ENCODE data around the gene DNAH14. TPM values are rescaled to one million over a fixed set of nuclear protein-coding genes. Genes with fewer than 3 reads are reported as not detected.
"Not testable (repeated sequence)": the region's sequence is repeated elsewhere in the genome, so short reads cannot be mapped to it uniquely, and the experiment has no call there.

Gene DNAH14
- total RNA-seq, 2 experiments from 2014 or later = 1.8 to 2.3 TPM

DNA sequence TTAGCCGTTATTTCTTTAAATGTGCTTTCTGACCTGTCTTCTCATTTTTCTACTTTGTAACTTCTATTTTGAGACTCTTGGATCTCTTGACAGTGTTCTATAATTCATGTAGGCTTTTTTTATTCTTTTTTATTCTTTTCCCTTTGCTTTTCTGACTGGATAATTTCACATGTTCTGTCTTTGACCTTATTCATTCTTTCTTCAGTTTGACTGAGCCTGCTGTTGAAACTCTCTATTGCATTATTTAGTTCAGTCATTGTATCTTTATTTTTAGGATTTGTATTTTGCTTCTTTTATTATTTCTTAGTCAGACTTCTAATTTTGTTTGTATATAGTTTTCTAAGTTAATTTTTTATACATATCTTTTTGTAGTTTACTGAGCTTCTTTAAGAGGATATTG is 66.1 kb downstream of the DNAH14 start:
- Mint-ChIP-seq H3K4me1 (ENCODE audit: low read depth) (no peaks in the 10 kb centered on the region), H3K36me3 (ENCODE audit: low read depth) (no peaks in the 10 kb centered on the region), H3K27me3 (no peaks in the 10 kb centered on the region), H3K9me3 (peaks cover 7% of the 10 kb centered on the region), H3K27ac (no peak overlapping the region), H3K4me3 (no peak overlapping the region)
- ATAC-seq (no peak), DNase-seq (no peak)
- TF ChIP-seq, protein P1, sequence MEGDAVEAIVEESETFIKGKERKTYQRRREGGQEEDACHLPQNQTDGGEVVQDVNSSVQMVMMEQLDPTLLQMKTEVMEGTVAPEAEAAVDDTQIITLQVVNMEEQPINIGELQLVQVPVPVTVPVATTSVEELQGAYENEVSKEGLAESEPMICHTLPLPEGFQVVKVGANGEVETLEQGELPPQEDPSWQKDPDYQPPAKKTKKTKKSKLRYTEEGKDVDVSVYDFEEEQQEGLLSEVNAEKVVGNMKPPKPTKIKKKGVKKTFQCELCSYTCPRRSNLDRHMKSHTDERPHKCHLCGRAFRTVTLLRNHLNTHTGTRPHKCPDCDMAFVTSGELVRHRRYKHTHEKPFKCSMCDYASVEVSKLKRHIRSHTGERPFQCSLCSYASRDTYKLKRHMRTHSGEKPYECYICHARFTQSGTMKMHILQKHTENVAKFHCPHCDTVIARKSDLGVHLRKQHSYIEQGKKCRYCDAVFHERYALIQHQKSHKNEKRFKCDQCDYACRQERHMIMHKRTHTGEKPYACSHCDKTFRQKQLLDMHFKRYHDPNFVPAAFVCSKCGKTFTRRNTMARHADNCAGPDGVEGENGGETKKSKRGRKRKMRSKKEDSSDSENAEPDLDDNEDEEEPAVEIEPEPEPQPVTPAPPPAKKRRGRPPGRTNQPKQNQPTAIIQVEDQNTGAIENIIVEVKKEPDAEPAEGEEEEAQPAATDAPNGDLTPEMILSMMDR (IDR thresholded peaks at IDR 0.05) = no peak
- ChIA-PET CTCF (no interaction called here), POLR2A (no interaction called here)
- intact Hi-C loops (cut with micrococcal nuclease) = no loop called here

DNA sequence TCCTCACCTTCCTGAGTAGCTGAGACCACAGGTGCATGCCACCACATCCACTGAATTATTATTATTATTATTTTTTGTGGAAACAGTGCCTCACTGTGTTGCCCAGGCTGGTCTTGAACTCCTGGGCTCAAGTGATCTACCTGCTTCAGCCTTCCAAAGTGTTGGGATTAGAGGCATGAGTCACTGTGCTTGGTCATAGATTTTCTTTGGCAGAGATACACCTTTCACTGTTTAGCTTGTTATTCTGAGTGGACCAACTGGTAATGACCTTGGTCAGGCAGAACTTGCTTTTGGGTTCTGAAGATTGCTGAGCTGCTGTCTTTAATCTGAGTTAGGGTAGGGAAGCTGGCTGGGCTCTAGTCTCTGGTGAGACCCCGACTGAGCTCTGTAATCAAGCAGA is 66.8 kb downstream of the DNAH14 start:
- Mint-ChIP-seq H3K9me3 (peaks cover 9% of the 10 kb centered on the region), H3K36me3 (ENCODE audit: low read depth) (no peaks in the 10 kb centered on the region), H3K4me3 (no peak overlapping the region), H3K4me1 (ENCODE audit: low read depth) (no peaks in the 10 kb centered on the region), H3K27me3 (peaks cover 2% of the 10 kb centered on the region), H3K27ac (no peak overlapping the region)
- CTCF ChIA-PET = no interaction called here
- POLR2A ChIA-PET = no interaction called here
- TF ChIP-seq, protein P1 (IDR thresholded peaks at IDR 0.05) = no peak
- intact Hi-C loops (cut with micrococcal nuclease) = no loop called here
- DNase-seq (no peak), ATAC-seq (no peak)

DNA sequence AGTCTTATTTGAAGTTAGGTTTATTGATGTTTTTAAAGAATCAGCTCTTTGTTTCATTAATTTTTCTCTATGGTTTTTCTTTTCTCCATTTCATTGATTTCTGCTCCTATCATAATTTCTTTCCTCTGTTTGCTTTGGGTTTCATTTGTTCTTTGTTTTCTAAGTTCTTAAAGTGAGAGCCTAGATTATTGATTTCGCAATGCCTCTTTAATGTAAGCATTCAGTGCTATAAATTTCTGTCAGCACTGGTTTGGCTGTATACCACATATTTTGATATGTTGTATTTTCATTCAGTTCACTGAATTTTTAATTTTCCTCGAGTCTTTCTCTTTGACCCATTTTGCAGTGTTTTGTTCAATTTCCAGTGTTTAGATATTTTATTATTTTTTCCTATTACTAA is 68.7 kb downstream of the DNAH14 start:
- DNase-seq (no peak), ATAC-seq (no peak)
- TF ChIP-seq, protein P1 (IDR thresholded peaks at IDR 0.05) = no peak
- H3K9me3 Mint-ChIP-seq = peaks cover 9% of the 10 kb centered on the region
- H3K36me3 Mint-ChIP-seq (ENCODE audit: low read depth) = no peaks in the 10 kb centered on the region
- ChIA-PET CTCF (no interaction called here), POLR2A (no interaction called here)
- H3K27me3 Mint-ChIP-seq = peaks cover 3% of the 10 kb centered on the region
- H3K27ac Mint-ChIP-seq = no peak overlapping the region
- no peak overlapping the region for H3K4me3 Mint-ChIP-seq
- intact Hi-C loops (cut with micrococcal nuclease) = no loop called here
- no peaks in the 10 kb centered on the region for H3K4me1 Mint-ChIP-seq (ENCODE audit: low read depth)

DNA sequence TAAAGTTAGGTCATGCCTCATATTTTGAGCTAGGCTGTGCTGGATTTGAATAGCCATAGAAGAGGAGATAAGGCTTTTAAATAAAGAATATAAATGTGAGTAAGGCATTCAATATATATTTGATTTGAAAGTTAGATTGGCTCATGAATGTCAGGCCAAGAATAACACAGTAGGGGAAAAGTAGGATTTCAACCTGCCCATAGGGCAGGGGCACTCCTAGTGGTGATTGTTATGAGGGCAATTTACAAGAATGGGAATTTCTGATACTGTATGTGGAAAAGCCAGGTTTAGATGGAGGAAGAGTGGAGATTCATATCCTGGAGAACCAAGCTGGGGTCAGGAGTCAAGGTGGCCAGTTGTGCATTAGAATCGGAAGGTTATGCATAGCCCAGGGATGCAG is 74.9 kb downstream of the DNAH14 start:
- CTCF ChIA-PET = no interaction called here
- no peak for ATAC-seq
- Mint-ChIP-seq H3K9me3 (peaks cover 9% of the 10 kb centered on the region), H3K36me3 (ENCODE audit: low read depth) (no peaks in the 10 kb centered on the region), H3K4me3 (no peak overlapping the region), H3K27ac (no peak overlapping the region), H3K27me3 (peaks cover 5% of the 10 kb centered on the region), H3K4me1 (ENCODE audit: low read depth) (no peaks in the 10 kb centered on the region)
- POLR2A ChIA-PET = no interaction called here
- TF ChIP-seq, protein P1 (IDR thresholded peaks at IDR 0.05) = no peak
- DNase-seq = no peak
- intact Hi-C loops (cut with micrococcal nuclease) = no loop called here

DNA sequence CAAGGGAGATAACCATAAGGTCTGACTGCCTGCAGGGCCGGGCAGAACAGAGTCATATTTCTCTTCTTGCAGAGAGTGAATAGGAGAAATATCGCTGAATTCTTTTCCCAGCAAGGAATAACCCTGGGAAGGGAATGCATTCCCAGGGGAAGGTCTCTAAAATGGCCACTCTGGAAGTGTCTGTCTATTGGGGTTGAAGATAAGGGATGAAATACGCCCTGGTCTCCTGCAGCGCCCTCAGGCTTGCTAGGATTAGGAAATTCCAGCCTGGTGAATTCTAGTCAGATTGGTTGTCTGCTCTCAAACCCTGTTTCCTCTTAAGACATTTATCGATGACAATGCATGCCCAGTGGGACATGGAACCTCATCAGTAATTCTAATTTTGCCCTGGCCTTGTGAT is 76.9 kb downstream of the DNAH14 start:
- H3K4me1 Mint-ChIP-seq (ENCODE audit: low read depth); intact Hi-C loops (cut with micrococcal nuclease); H3K27me3 Mint-ChIP-seq; H3K9me3 Mint-ChIP-seq; H3K27ac Mint-ChIP-seq; POLR2A ChIA-PET; H3K36me3 Mint-ChIP-seq (ENCODE audit: low read depth); H3K4me3 Mint-ChIP-seq; CTCF ChIA-PET; ATAC-seq; DNase-seq: not testable (repeated sequence)

DNA sequence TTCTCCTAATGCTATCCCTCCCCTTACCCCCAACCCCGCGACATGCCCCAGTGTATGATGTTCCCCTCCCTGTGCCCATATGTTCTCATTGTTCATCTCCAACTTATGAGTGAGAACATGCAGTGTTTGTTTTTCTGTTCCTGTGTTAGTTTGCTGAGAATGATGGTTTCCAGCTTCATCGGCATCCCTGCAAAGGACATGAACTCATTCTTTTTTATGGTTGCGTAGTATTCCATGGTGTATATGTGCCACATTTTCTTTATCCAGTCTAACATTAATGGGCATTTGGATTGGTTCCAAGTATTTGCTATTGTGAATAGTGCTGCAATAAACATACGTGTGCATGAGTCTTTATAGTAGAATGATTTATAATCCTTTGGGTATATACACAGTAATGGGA is 78.6 kb downstream of the DNAH14 start:
- ATAC-seq; H3K27ac Mint-ChIP-seq; H3K4me1 Mint-ChIP-seq (ENCODE audit: low read depth); CTCF ChIA-PET; DNase-seq; H3K36me3 Mint-ChIP-seq (ENCODE audit: low read depth); POLR2A ChIA-PET; intact Hi-C loops (cut with micrococcal nuclease); H3K9me3 Mint-ChIP-seq; H3K27me3 Mint-ChIP-seq; H3K4me3 Mint-ChIP-seq: not testable (repeated sequence)
